Tibial nerve (tissue), 4 donors: ENCODE results near the gene MRE11. TPM values are rescaled to one million over a fixed set of nuclear protein-coding genes. Genes with fewer than 3 reads are reported as not detected.

Source experiments
- DNase-seq, 2 donors: peaks; one replicate each; pipeline ENCODE4 v3.0.0-alpha.2; 2019; ENCODE audit warnings: low spot score in 2 of 2
- H3K27ac ChIP-seq, 4 donors: fragments of 200-600 bp; sonication (generic) in 3 of 4; one replicate each; pipeline ENCODE4 v1.5.1; 2017 to 2019; ENCODE audit warnings: mild to moderate bottlenecking in 1 of 4
- H3K27me3 ChIP-seq, 2 donors: fragments of 200-600 bp; sonication (generic) in 1 of 2; one replicate each; pipeline versions ENCODE4 v1.5.1 to v1.6.0; 2017 to 2019
- H3K36me3 ChIP-seq, 3 donors: fragments of 200-600 bp; sonication (generic); one replicate each; pipeline ENCODE4 v1.5.1; 2018 to 2019
- H3K4me1 ChIP-seq, 4 donors: fragments of 200-600 bp; sonication (generic) in 3 of 4; one replicate each; pipeline ENCODE4 v1.5.1; 2017 to 2019
- H3K4me3 ChIP-seq, 4 donors: fragments of 200-600 bp; sonication (generic) in 3 of 4; one replicate each; pipeline ENCODE4 v1.5.1; 2017 to 2019; ENCODE audit warnings: mild to moderate bottlenecking in 1 of 4, moderate library complexity in 1 of 4
- H3K9me3 ChIP-seq, 4 donors: fragments of 200-600 bp; sonication (generic) in 3 of 4; one replicate each; pipeline ENCODE4 v1.5.1; 2017 to 2019
- EP300 ChIP-seq, 2 donors: sonication (generic); formaldehyde crosslinking; IDR thresholded peaks; one replicate each; pipeline ENCODE4 v1.6.1; 2017; ENCODE audit warnings: antibody characterized with exemption in 2 of 2, mild to moderate bottlenecking in 1 of 2
- POLR2A ChIP-seq, 2 donors: fragments of 450-650 bp; IDR thresholded peaks; one replicate each; pipeline ENCODE4 v1.6.1; 2017; ENCODE audit warnings: antibody characterized with exemption in 2 of 2, mild to moderate bottlenecking in 2 of 2, moderate library complexity in 2 of 2
- WGBS, 2 donors: methylation state at CpG; one replicate each; pipeline ENCODE4 v1.1.5; 2018; 5-methylcytosine and 5-hydroxymethylcytosine counted together
- total RNA-seq, 4 donors: library from RNA; depleted of rRNA; stranded (reverse); fragments of >200 nt; gene quantifications; one replicate each; pipeline ENCODE4 v1.1.0, GENCODE V29; 2016
- TF ChIP-seq, protein P1 (sequence below), 5 experiments: fragments of 200-600 bp in 3 of 5; fragments of 450-650 bp in 2 of 5; sonication (generic) in 3 of 5; IDR thresholded peaks; one replicate each; pipeline ENCODE4 v1.5.1; 2016 to 2019; ENCODE audit warnings: antibody characterized with exemption in 5 of 5, mild to moderate bottlenecking in 3 of 5, moderate library complexity in 2 of 5

Gene MRE11
- total RNA-seq, 4 donors from 2014 or later = 14.0 to 28.4 (median 17.4) TPM

DNA sequence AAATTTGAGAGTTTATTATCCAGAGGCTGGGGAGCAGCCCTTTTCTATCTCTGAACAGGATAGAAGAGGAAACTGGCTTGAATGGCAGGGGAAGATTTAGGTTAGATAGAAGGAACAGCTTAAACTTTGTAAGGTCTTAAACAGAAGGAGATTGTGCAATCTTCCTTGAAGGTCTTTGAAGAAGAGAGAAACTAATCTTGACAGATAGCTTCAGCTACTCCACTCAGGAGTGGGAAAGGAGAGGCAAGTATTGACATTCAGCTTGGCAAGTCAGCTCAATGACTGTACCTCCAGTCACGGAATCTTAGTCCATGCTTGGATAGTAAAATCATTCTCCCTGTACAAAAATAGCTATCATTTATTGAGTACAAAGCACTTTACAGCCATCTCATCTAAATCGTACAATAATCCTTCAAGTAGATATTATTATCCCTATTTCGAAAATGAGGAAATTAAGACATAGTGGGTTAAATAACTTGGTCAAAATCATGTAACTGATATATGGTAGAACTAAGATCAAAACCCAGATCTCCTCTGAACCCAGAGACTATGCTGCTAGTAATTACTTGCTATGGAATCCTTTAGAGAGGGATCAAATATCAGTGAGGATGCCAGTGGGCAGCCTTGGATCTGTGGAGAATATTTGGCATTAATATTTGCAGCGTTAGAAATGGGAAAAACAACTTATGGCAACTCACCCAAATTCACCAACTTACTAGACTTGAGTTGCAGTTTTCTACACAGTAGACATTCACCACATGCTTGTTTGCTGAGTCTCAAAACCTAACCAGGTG is 33.2 kb upstream of the MRE11 start:
- WGBS, 2 donors = 77 to 82% methylated on average over 4 of the region's 4 CpGs
- TF ChIP-seq, protein P1, sequence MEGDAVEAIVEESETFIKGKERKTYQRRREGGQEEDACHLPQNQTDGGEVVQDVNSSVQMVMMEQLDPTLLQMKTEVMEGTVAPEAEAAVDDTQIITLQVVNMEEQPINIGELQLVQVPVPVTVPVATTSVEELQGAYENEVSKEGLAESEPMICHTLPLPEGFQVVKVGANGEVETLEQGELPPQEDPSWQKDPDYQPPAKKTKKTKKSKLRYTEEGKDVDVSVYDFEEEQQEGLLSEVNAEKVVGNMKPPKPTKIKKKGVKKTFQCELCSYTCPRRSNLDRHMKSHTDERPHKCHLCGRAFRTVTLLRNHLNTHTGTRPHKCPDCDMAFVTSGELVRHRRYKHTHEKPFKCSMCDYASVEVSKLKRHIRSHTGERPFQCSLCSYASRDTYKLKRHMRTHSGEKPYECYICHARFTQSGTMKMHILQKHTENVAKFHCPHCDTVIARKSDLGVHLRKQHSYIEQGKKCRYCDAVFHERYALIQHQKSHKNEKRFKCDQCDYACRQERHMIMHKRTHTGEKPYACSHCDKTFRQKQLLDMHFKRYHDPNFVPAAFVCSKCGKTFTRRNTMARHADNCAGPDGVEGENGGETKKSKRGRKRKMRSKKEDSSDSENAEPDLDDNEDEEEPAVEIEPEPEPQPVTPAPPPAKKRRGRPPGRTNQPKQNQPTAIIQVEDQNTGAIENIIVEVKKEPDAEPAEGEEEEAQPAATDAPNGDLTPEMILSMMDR (IDR thresholded peaks at IDR 0.05) = no peak
- TF ChIP-seq EP300 (IDR thresholded peaks at IDR 0.05) (no peak), POLR2A (IDR thresholded peaks at IDR 0.05) (no peak)
- DNase-seq = no peak
- no peak overlapping the region for H3K4me3 ChIP-seq
- peaks cover 0 to 8% (median 0%) of the 10 kb centered on the region in 4 donors for H3K4me1 ChIP-seq
- no peak overlapping the region for H3K27ac ChIP-seq
- no peaks in the 10 kb centered on the region for H3K27me3 ChIP-seq
- no peaks in the 10 kb centered on the region for H3K36me3 ChIP-seq
- H3K9me3 ChIP-seq = no peaks in the 10 kb centered on the region

DNA sequence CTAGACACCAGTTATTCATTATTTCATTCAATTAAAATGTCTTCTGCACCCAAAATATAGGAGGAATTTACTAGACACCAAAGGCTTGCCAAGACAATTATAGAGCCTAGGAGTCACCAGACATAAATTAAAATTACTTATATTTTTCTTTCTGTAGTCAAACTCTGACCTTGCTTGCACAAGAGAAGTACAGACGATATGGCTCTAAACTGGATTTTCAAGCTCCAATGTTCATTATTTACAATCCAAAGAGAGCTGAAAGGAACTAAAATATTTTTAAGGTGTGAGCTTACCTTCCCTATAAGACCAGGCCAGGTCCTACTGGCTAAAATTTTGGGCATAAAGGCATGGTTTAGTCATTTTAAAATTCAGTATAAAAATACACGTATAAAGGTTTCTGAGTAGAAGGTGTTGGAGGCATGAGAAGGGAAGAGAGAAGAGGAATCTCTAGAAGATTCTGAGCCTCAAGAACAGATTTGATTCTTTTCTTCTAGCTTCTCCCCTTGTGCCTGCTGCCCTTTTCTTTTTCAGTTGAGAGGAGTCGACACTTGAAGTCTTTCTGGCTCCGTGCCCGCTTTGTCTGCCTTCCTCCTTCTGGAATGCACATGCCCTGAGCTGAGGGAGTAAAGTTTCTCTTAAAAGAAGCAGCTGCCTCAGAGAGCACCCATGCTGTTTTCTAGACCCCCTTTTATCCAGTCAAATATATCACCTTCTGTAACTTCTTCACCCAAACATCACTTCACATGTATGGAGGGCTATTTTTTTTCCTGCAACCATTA is 32.1 kb upstream of the MRE11 start:
- H3K4me1 ChIP-seq = peaks cover 0 to 8% (median 0%) of the 10 kb centered on the region in 4 donors
- no peak overlapping the region for H3K27ac ChIP-seq
- no peaks in the 10 kb centered on the region for H3K36me3 ChIP-seq
- peak; percentile 53 to 65 for DNase-seq
- 32 to 39% methylated on average over 5 of the region's 5 CpGs for WGBS, 2 donors
- H3K4me3 ChIP-seq = no peak overlapping the region
- no peaks in the 10 kb centered on the region for H3K9me3 ChIP-seq
- TF ChIP-seq, protein P1 (IDR thresholded peaks at IDR 0.05) = no peak
- TF ChIP-seq POLR2A (IDR thresholded peaks at IDR 0.05) = no peak
- TF ChIP-seq EP300 (IDR thresholded peaks at IDR 0.05) = no peak
- no peaks in the 10 kb centered on the region for H3K27me3 ChIP-seq

DNA sequence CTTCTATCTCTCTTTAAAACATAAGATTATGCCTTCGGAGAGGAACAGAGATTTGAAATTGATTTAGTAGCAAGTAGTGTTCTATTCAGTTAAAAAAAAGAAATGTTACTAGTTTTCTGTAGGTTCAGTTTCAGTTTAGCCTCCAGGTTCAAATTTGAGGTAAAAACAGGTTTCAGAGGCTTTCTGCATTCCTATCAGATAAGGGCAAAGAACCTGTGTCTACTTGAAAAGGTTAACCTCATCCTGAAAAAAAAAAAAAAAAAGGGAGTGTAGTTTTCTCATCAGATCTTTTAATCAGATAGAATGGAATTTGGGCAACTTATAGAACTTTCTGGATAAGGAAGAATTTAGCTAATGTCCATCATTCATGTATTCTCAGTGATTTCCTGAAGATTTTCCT is 30.7 kb upstream of the MRE11 start:
- H3K4me1 ChIP-seq = peaks cover 0 to 13% (median 0%) of the 10 kb centered on the region in 4 donors
- no peaks in the 10 kb centered on the region for H3K36me3 ChIP-seq
- H3K27ac ChIP-seq = no peak overlapping the region
- no peaks in the 10 kb centered on the region for H3K27me3 ChIP-seq
- no peaks in the 10 kb centered on the region for H3K9me3 ChIP-seq
- no peak for TF ChIP-seq POLR2A (IDR thresholded peaks at IDR 0.05)
- no peak for TF ChIP-seq EP300 (IDR thresholded peaks at IDR 0.05)
- TF ChIP-seq, protein P1 (IDR thresholded peaks at IDR 0.05) = no peak
- WGBS, 2 donors = 93 to 96% methylated on average over 1 of the region's 1 CpG
- no peak overlapping the region for H3K4me3 ChIP-seq
- DNase-seq = no peak

DNA sequence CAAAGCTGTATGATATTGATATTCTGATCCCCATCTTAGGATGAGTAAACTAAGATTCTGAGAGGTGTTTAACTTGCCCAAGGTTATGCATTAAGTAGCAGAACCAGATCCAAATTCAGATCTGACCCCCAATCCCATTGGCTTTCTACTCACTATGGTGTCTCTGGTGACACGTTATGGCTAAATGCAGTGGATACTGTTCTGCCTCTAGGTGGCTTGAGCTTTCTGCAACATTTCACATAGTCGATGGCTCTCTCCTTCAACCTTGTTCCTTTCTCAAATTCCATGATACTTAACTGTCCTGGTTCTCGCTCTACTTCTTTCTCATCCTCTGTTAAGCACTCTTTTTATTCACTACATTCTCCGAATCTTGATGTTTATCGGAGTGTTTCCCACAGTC is 28.0 kb upstream of the MRE11 start:
- no peak for DNase-seq
- Histone ChIP-seq H3K4me3 (no peak overlapping the region), H3K27me3 (no peaks in the 10 kb centered on the region), H3K9me3 (no peaks in the 10 kb centered on the region), H3K36me3 (no peaks in the 10 kb centered on the region), H3K4me1 (peaks cover 0 to 13% (median 0%) of the 10 kb centered on the region in 4 donors), H3K27ac (no peak overlapping the region)
- WGBS, 2 donors = 58 to 68% methylated on average over 4 to 5 of the region's 5 CpGs
- no peak for TF ChIP-seq EP300 (IDR thresholded peaks at IDR 0.05)
- TF ChIP-seq, protein P1 (IDR thresholded peaks at IDR 0.05) = no peak
- TF ChIP-seq POLR2A (IDR thresholded peaks at IDR 0.05) = no peak
